Measurements from ENCODE around the gene PXK. TPM values are rescaled to one million over a fixed set of nuclear protein-coding genes. Genes with fewer than 3 reads are reported as not detected.

The PXK gene
- total RNA-seq, 1 donor from 2014 or later, result 14.3 TPM

DNA sequence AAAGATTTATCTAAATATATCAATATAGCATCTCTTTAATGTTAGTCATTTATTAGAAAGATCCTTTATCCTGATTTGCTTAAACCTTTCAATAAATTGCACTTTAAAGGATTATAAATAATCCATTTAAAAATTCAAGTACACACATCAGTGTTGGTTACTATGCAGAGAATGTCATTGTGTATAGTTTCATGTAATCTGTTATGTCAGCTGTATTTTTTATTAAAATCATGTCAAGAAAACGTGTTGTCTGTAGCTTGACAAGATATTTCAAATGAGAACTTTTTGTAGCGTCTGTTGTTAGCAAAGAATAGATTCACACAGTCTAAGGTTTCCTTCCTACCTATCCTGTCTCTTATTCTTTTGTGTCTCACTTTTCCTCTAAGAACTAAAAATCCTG is 93.1 kb downstream of the PXK start:
- Histone ChIP-seq H3K9ac (no peak overlapping the region), H3K27me3 (no peaks in the 10 kb centered on the region), H3K79me2 (ENCODE audit: low read depth) (peaks cover 2% of the 10 kb centered on the region), H3K36me3 (peaks cover 4% of the 10 kb centered on the region), H4K20me1 (ENCODE audit: low read depth) (no peaks in the 10 kb centered on the region), H3K4me1 (no peaks in the 10 kb centered on the region), H3K27ac (no peak overlapping the region), H3K4me3 (no peak overlapping the region), H3K9me3 (ENCODE audit: low read depth) (no peaks in the 10 kb centered on the region), H3F3A (ENCODE audit: low read depth) (peaks cover 25% of the 10 kb centered on the region), H2AFZ (replicated peaks) (no peak overlapping the region), H3K4me2 (no peak overlapping the region)
- no peaks in the 10 kb centered on the region for H3K4me1 Mint-ChIP-seq
- no peak for DNase-seq (ENCODE audit: low spot score)
- H3K36me3 Mint-ChIP-seq, result peaks cover 16% of the 10 kb centered on the region
- no peaks in the 10 kb centered on the region for H3K9me3 Mint-ChIP-seq
- H3K4me3 Mint-ChIP-seq, result no peak overlapping the region
- TF ChIP-seq EZH2 (IDR thresholded peaks at IDR 0.05), result no peak
- TF ChIP-seq EZH2phosphoT487 (IDR thresholded peaks at IDR 0.05), result no peak
- TF ChIP-seq, protein P1, sequence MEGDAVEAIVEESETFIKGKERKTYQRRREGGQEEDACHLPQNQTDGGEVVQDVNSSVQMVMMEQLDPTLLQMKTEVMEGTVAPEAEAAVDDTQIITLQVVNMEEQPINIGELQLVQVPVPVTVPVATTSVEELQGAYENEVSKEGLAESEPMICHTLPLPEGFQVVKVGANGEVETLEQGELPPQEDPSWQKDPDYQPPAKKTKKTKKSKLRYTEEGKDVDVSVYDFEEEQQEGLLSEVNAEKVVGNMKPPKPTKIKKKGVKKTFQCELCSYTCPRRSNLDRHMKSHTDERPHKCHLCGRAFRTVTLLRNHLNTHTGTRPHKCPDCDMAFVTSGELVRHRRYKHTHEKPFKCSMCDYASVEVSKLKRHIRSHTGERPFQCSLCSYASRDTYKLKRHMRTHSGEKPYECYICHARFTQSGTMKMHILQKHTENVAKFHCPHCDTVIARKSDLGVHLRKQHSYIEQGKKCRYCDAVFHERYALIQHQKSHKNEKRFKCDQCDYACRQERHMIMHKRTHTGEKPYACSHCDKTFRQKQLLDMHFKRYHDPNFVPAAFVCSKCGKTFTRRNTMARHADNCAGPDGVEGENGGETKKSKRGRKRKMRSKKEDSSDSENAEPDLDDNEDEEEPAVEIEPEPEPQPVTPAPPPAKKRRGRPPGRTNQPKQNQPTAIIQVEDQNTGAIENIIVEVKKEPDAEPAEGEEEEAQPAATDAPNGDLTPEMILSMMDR (IDR thresholded peaks at IDR 0.05), result no peak
- no peaks in the 10 kb centered on the region for H3K27me3 Mint-ChIP-seq (ENCODE audit: insufficient read depth, low read depth)
- H3K27ac Mint-ChIP-seq, result no peak overlapping the region

- H3K4me3 Mint-ChIP-seq, result no peak overlapping the region
- no peak overlapping the region for H3K27ac Mint-ChIP-seq
Observed at GRCh38 chr3:58427661-58428361, 95.1 kb downstream of the PXK start.

DNA sequence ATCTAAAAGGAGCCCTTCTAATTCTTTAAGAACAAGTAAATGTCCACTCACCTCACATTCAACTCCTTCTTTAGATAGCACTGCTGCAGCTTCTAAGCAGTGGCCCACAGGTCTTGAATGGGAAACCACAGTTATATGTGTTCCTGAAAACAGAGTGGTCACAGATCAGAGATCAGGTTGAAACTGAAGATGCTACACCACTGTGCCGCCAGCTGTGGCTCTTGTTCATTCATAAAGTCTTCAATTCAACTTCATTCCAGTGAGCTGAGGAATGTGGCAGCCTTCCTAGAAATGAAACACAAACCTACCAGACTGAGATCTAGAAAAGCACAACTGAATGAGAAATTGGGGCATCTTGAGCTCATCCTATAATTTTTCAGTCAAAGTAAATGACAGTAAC is 97.0 kb downstream of the PXK start:
- Histone ChIP-seq H3K4me1 (peaks cover 12% of the 10 kb centered on the region), H2AFZ (replicated peaks) (no peak overlapping the region), H3K9me3 (ENCODE audit: low read depth) (no peaks in the 10 kb centered on the region), H3K4me2 (no peak overlapping the region), H3K27me3 (no peaks in the 10 kb centered on the region), H4K20me1 (ENCODE audit: low read depth) (peaks cover 18% of the 10 kb centered on the region), H3K27ac (no peak overlapping the region), H3K36me3 (peaks cover 10% of the 10 kb centered on the region), H3K9ac (no peak overlapping the region), H3F3A (ENCODE audit: low read depth) (peaks cover 21% of the 10 kb centered on the region), H3K4me3 (no peak overlapping the region), H3K79me2 (ENCODE audit: low read depth) (peaks cover 30% of the 10 kb centered on the region)
- Mint-ChIP-seq H3K27ac (no peak overlapping the region), H3K36me3 (peaks cover 24% of the 10 kb centered on the region), H3K4me1 (peaks cover 14% of the 10 kb centered on the region), H3K27me3 (ENCODE audit: insufficient read depth, low read depth) (peaks cover 2% of the 10 kb centered on the region), H3K4me3 (no peak overlapping the region), H3K9me3 (no peaks in the 10 kb centered on the region)
- TF ChIP-seq, protein P1 (IDR thresholded peaks at IDR 0.05), result no peak
- TF ChIP-seq EZH2phosphoT487 (IDR thresholded peaks at IDR 0.05), result no peak
- no peak for TF ChIP-seq EZH2 (IDR thresholded peaks at IDR 0.05)
- no peak for DNase-seq (ENCODE audit: low spot score)

More at GRCh38 chr3:58427661-58428361, 95.1 kb downstream of the PXK start:
- no peak overlapping the region for H3K27ac ChIP-seq
- H3F3A ChIP-seq (ENCODE audit: low read depth), result peaks cover 25% of the 10 kb centered on the region
- H3K36me3 Mint-ChIP-seq, result peaks cover 25% of the 10 kb centered on the region
- peaks cover 14% of the 10 kb centered on the region for H4K20me1 ChIP-seq (ENCODE audit: low read depth)
- no peaks in the 10 kb centered on the region for H3K9me3 ChIP-seq (ENCODE audit: low read depth)
- H2AFZ ChIP-seq (replicated peaks), result no peak overlapping the region
- H3K4me1 Mint-ChIP-seq, result peaks cover 5% of the 10 kb centered on the region
- H3K79me2 ChIP-seq (ENCODE audit: low read depth), result peaks cover 22% of the 10 kb centered on the region
- H3K4me2 ChIP-seq, result no peak overlapping the region
- no peaks in the 10 kb centered on the region for H3K9me3 Mint-ChIP-seq
- no peak for TF ChIP-seq EZH2phosphoT487 (IDR thresholded peaks at IDR 0.05)
- TF ChIP-seq, protein P1 (IDR thresholded peaks at IDR 0.05), result no peak
- TF ChIP-seq EZH2 (IDR thresholded peaks at IDR 0.05), result no peak
- H3K9ac ChIP-seq, result no peak overlapping the region
- H3K4me3 ChIP-seq, result no peak overlapping the region
- no peak for DNase-seq (ENCODE audit: low spot score)
- H3K27me3 ChIP-seq, result no peaks in the 10 kb centered on the region
- peaks cover 10% of the 10 kb centered on the region for H3K36me3 ChIP-seq
- H3K27me3 Mint-ChIP-seq (ENCODE audit: insufficient read depth, low read depth), result no peaks in the 10 kb centered on the region
- H3K4me1 ChIP-seq, result peaks cover 2% of the 10 kb centered on the region
